Esophagus squamous epithelium (tissue), 5 donors: ENCODE results near the gene ZNF784. TPM values are rescaled to one million over a fixed set of nuclear protein-coding genes. Genes with fewer than 3 reads are reported as not detected.

Experiments
- DNase-seq: peaks from one replicate; lab custom pipeline; 2025; lab: John Stamatoyannopoulos, UW
- H3K27ac ChIP-seq, 4 donors: fragments of 200-600 bp; sonication (generic); one replicate each; pipeline ENCODE4 v1.5.1; 2016 to 2019; ENCODE audit warnings: mild to moderate bottlenecking in 1 of 4
- H3K27me3 ChIP-seq, 4 donors: fragments of 200-600 bp; sonication (generic); 1 replicate in 3 of 4; 2 replicates in 1 of 4; pipeline versions ENCODE4 v1.5.1 to v1.6.0; 2017 to 2021; ENCODE audit warnings: antibody characterized with exemption in 1 of 4
- H3K36me3 ChIP-seq, 3 donors: fragments of 200-600 bp; sonication (generic); one replicate each; pipeline ENCODE4 v1.5.1; 2016 to 2019
- H3K4me1 ChIP-seq, 3 donors: fragments of 200-600 bp; sonication (generic); one replicate each; pipeline ENCODE4 v1.5.1; 2017 to 2019
- H3K4me3 ChIP-seq, 4 donors: fragments of 200-600 bp; sonication (generic); 1 replicate in 3 of 4; 2 replicates in 1 of 4; pipeline ENCODE4 v1.5.1; 2016 to 2019; ENCODE audit warnings: mild to moderate bottlenecking in 2 of 4, moderate library complexity in 1 of 4
- H3K9me3 ChIP-seq, 3 donors: fragments of 200-600 bp; sonication (generic); one replicate each; pipeline ENCODE4 v1.5.1; 2016 to 2019
- POLR2A ChIP-seq, 4 donors: fragments of 450-650 bp; IDR thresholded peaks; one replicate each; pipeline ENCODE4 v1.6.1; 2017; ENCODE audit warnings: antibody characterized with exemption in 4 of 4, mild to moderate bottlenecking in 4 of 4, moderate library complexity in 3 of 4
- WGBS, 2 donors: methylation state at CpG; one replicate each; pipeline ENCODE4 v1.1.5; 2018; 5-methylcytosine and 5-hydroxymethylcytosine counted together
- intact Hi-C: fragments of 100-400 bp; cut with DNase I; formaldehyde crosslinking; loops from one replicate; pipeline ENCODE4 v1.15.0; 2022
- total RNA-seq, 4 donors: library from RNA; depleted of rRNA; stranded (reverse); fragments of >200 nt; gene quantifications; one replicate each; pipeline ENCODE4 v1.1.0, GENCODE V29; 2016
- TF ChIP-seq, protein P1 (sequence below), 6 experiments: fragments of 450-650 bp in 4 of 6; fragments of 200-600 bp in 2 of 6; sonication (generic) in 2 of 6; IDR thresholded peaks; one replicate each; pipeline ENCODE4 v1.5.1; 2016 to 2019; ENCODE audit warnings: antibody characterized with exemption in 6 of 6, mild to moderate bottlenecking in 4 of 6, moderate library complexity in 4 of 6
- donor health status: DM: yes; HTN: yes; CAD: no.

Gene ZNF784
- total RNA-seq, 4 donors from 2014 or later: 2.9 to 6.9 (median 4.4) TPM

DNA sequence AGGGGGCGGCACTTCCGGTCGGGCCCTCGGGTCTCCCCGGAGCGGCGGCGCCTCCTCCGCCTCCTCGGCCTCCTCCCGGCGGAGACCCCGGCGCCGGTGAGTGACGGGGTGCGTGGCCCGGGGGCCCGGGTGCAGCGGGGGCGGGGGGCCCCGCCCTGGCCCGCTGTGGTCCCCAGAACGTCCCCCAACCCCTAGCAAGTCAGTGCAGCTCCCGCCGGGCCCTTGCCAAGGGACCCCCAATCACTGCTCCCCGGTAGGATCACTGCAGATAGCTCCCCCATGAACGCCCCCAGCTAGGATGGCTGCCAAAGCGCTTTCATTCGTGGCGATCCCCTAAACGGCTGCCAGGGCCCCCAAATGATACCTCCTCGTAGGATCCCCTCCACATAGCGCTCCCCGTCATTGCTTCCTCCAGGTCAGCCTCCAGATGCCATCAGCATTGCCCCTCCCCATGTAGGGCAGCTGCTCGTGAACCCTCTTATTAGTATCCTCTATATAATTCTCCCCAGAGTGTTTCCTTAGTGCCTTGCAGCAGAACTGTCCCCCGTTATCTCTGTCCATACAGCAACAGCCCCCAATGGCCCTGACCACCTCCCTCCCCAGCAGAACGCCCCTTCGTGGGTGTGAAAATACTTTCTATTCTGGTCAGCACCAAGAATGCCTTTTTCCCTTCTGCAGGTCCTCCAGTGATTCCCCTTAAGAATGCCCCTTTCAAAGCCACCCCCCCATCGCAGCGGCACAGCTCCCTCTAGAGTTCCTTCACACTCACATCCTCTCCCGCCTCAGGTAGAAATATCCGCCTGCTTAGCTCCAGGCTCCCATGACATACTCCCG is 18.5 kb downstream of the ZNF784 start, which contains the start of gene ZNF865:
TSS of gene ZNF865 (plus strand) at position 11 of the 834 bp plus-strand sequence. CDS start 7,972 bp downstream, outside the sequence.
- no peaks in the 10 kb centered on the region for H3K9me3 ChIP-seq
- H3K4me3 ChIP-seq: peak within 1 kb of the TSS; percentile 77 to 86 (median 82)
- peaks cover 27 to 69% (median 34%) of the 10 kb centered on the region in 3 donors for H3K4me1 ChIP-seq
- H3K27me3 ChIP-seq: no peaks in the 10 kb centered on the region
- TF ChIP-seq, protein P1, sequence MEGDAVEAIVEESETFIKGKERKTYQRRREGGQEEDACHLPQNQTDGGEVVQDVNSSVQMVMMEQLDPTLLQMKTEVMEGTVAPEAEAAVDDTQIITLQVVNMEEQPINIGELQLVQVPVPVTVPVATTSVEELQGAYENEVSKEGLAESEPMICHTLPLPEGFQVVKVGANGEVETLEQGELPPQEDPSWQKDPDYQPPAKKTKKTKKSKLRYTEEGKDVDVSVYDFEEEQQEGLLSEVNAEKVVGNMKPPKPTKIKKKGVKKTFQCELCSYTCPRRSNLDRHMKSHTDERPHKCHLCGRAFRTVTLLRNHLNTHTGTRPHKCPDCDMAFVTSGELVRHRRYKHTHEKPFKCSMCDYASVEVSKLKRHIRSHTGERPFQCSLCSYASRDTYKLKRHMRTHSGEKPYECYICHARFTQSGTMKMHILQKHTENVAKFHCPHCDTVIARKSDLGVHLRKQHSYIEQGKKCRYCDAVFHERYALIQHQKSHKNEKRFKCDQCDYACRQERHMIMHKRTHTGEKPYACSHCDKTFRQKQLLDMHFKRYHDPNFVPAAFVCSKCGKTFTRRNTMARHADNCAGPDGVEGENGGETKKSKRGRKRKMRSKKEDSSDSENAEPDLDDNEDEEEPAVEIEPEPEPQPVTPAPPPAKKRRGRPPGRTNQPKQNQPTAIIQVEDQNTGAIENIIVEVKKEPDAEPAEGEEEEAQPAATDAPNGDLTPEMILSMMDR (IDR thresholded peaks at IDR 0.05): peak; percentile 58 to 76 (median 64)
- no peak for TF ChIP-seq POLR2A (IDR thresholded peaks at IDR 0.05)
- intact Hi-C loops: no loop called here
- no peak for DNase-seq
- H3K27ac ChIP-seq: peak within 1 kb of the TSS; percentile 96 to 97 (median 97)
- H3K36me3 ChIP-seq: peaks cover 0 to 42% (median 11%) of the 10 kb centered on the region in 3 donors
- 1% methylated on average over 16 to 20 of the region's 44 CpGs for WGBS, 2 donors

DNA sequence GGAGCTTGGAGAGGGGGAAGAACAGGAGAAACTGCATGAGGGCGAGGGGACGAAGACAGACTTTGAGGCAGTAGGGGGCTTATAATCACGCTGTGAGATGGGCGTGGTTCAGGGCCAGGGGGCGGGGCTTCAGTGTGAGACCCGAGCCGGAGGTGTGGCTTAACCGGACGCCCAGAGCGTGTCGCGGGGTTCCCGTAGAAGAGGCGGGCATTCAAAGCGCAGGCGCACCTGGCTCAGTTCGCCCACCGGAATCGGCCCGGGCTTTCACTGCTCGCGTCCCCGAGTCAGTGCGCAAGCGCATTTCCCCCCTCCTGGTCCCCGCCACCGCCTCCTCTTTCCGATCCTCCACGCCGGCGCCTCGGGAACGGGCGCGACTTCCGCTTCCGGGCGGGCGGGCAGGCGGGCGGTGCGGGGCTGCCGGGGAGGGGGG is 19.1 kb downstream of the ZNF784 start:
- peak overlapping the region; percentile 96 to 97 (median 97) for H3K27ac ChIP-seq
- TF ChIP-seq, protein P1 (IDR thresholded peaks at IDR 0.05): no peak
- peak in 2 of 4 donors; percentile 5 to 15 for TF ChIP-seq POLR2A (IDR thresholded peaks at IDR 0.05)
- peak; percentile 81 for DNase-seq
- H3K36me3 ChIP-seq: peaks cover 0 to 36% (median 11%) of the 10 kb centered on the region in 3 donors
- no peaks in the 10 kb centered on the region for H3K9me3 ChIP-seq
- intact Hi-C loops: no loop called here
- H3K4me1 ChIP-seq: peaks cover 32 to 73% (median 37%) of the 10 kb centered on the region in 3 donors
- 1 to 3% methylated on average over 11 to 24 of the region's 43 CpGs for WGBS, 2 donors
- no peaks in the 10 kb centered on the region for H3K27me3 ChIP-seq
- peak overlapping the region; percentile 77 to 86 (median 82) for H3K4me3 ChIP-seq

DNA sequence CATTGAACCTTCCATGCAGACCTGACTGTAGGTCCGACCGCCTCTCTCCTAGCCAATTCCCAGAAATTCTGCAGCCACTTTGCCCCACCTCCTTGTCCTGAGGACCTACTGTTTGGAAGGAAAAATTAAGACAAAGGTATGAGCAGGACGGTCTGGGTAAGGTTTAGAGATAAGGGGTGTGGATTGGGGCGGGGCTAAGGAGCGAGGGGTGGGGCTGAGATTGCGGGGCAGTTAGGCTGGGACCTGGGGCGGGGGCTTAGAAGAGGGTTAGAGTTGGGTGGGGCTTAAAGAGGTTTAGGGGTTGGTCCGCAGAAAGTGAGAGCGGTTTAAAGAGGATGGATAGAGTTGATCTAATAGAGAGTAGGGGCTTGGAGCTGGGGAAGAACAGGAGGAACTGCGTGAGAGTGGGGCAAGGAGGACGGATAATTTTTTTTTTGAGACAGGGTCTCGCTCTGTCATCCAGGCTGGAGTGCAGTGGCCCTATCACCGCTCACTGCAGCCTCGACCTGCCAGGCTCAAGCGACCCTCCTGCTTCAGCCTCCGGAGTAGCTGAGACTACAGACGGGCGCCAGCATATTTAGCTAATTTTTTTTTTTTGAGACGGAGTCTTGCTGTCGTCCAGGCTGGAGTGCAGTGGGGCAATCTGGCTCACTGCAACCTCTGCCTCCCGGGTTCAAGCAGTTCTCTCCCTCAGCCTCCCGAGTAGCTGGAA is 20.6 kb downstream of the ZNF784 start:
- Histone ChIP-seq H3K27ac (peak overlapping the region; percentile 96 to 97 (median 97)), H3K9me3 (no peaks in the 10 kb centered on the region), H3K36me3 (peaks cover 0 to 21% (median 9%) of the 10 kb centered on the region in 3 donors), H3K4me3 (no peak overlapping the region), H3K27me3 (no peaks in the 10 kb centered on the region), H3K4me1 (peaks cover 32 to 77% (median 37%) of the 10 kb centered on the region in 3 donors)
- WGBS, 2 donors: 75 to 85% methylated on average over 18 to 22 of the region's 22 CpGs
- TF ChIP-seq, protein P1 (IDR thresholded peaks at IDR 0.05): no peak
- TF ChIP-seq POLR2A (IDR thresholded peaks at IDR 0.05): no peak
- DNase-seq: no peak
- intact Hi-C loops: no loop called here

DNA sequence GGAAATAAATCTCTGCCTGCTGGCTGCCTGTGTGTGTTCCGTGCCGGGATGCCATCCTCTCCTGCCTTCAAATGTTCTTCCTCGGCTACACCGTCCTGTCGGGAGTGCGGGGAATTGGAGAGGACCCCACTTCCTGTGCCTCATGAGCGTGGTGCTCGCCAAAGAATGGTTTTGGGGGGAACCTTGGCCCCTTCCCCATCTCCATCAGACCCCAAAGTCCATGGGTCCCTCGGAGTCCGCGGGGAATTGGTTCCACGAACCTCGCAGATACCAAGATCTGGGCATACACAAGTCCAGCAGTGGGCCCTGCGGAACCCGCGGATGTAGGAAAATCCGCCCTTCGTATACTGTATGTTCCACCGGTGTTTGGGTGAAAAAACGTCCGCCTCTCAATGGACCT is 21.3 kb downstream of the ZNF784 start:
- Histone ChIP-seq H3K4me1 (peaks cover 32 to 84% (median 40%) of the 10 kb centered on the region in 3 donors), H3K27ac (no peak overlapping the region), H3K27me3 (no peaks in the 10 kb centered on the region), H3K4me3 (no peak overlapping the region), H3K9me3 (no peaks in the 10 kb centered on the region), H3K36me3 (peaks cover 0 to 17% (median 7%) of the 10 kb centered on the region in 3 donors)
- TF ChIP-seq POLR2A (IDR thresholded peaks at IDR 0.05): no peak
- TF ChIP-seq, protein P1 (IDR thresholded peaks at IDR 0.05): no peak
- DNase-seq: no peak
- WGBS, 2 donors: 80 to 92% methylated on average over 8 to 11 of the region's 21 CpGs
- intact Hi-C loops: no loop called here
